ENCODE measurements around the gene RANBP3. TPM values are rescaled to one million over a fixed set of nuclear protein-coding genes. Genes with fewer than 3 reads are reported as not detected.
A peak's percentile ranks its signal among the peaks of the same experiment; 100 is the strongest.

Gene RANBP3
- total and polyA plus RNA-seq, 2 of the 8 experiments (the other 6 are each of a cell fraction or from before 2014, with no cell fraction given) = 95.4 to 122 TPM

DNA sequence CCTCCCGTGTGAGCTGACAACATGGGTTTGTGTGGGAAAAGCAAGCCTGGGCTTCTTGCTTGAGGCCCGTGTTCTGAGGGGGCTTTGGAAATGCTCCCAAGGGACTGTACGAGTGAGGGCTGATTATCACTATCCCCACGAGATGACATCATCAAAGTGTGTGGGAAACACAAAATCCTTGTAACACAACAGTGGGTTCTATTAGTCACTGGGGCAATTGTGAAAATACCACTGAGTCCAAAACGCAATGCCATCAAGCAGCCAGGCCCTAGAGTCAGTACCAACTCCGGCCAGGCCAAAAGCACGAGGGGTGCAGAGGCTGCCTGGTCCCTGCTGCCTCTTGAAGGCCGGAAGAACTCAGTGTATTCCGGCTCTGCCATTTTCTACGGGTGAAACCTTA is 34.3 kb downstream of the RANBP3 start:
- WGBS, 2 experiments (ENCODE audit: extremely low coverage in 1 of 2, insufficient coverage in 1 of 2, insufficient read length in 1 of 2, insufficient replicate concordance in 2 of 2, low coverage in 1 of 2, low lambda C conversion rate in 2 of 2, missing lambda C conversion rate in 1 of 2) = 85% methylated on average over 10 of the region's 10 CpGs; no CpG with 5 or more reads in 1 of the 2 experiments
- no peaks in the 10 kb centered on the region for H3K27me3 ChIP-seq (replicated peaks in 1 of 4; ENCODE audit: control insufficient read depth in 3 of 4, extremely low read depth in 1 of 4, insufficient read depth in 3 of 4, low read length in 3 of 4)
- no peak overlapping the region for H2BK20ac ChIP-seq (ENCODE audit: low read length)
- H4K8ac ChIP-seq (ENCODE audit: extremely low read depth, insufficient read depth, low read length) = no peak overlapping the region
- 0 out of 7 replicates have a peak overlapping the region, but pooled peaks of 1 of the 4 experiments have one; percentile 11 for H3K9ac ChIP-seq (replicated peaks in 1 of 4; ENCODE audit: extremely low read depth in 1 of 4, low read depth in 3 of 4, low read length in 3 of 4)
- no peak for DNase-seq (ENCODE audit: low read depth in 1 of 2, low spot score in 2 of 2)
- no peak overlapping the region for H3K4me2 ChIP-seq (ENCODE audit: insufficient read depth in 1 of 2, low read depth in 2 of 2, low read length in 2 of 2)
- no peak overlapping the region for H3K4ac ChIP-seq (replicated peaks; ENCODE audit: insufficient read length, low read depth, low read length)
- no peak overlapping the region for H3K23ac ChIP-seq (ENCODE audit: insufficient read length)
- H3K79me2 ChIP-seq (ENCODE audit: control insufficient read depth in 1 of 2, insufficient read depth in 2 of 2, low read length in 2 of 2) = peaks cover 0 to 61% of the 10 kb centered on the region in 2 experiments; a peak in 3 of 4 replicates
- peaks cover 30 to 35% of the 10 kb centered on the region in 2 experiments for H4K20me1 ChIP-seq (replicated peaks in 1 of 2; ENCODE audit: control insufficient read depth in 1 of 2, insufficient read depth in 2 of 2, low read length in 2 of 2)
- 0 out of 2 replicates have a peak overlapping the region, but pooled peaks have one; percentile 24 for H2BK5ac ChIP-seq (ENCODE audit: low read depth, low read length)
- H3K4me1 ChIP-seq (replicated peaks in 1 of 4; ENCODE audit: control insufficient read depth in 3 of 4, insufficient read depth in 4 of 4, low read length in 3 of 4) = peaks cover 0 to 1% (median 0%) of the 10 kb centered on the region in 4 experiments; a peak in 4 of 7 replicates
- no peaks in the 10 kb centered on the region for H3K9me3 ChIP-seq (ENCODE audit: insufficient read depth in 2 of 2, low read depth in 1 of 2, low read length in 1 of 2)
- no peak for FAIRE-seq
- H2AK5ac ChIP-seq (ENCODE audit: low read depth, low read length) = no peak overlapping the region
- H3K4me3 ChIP-seq (ENCODE audit: extremely low read depth in 1 of 4, insufficient read depth in 2 of 4, low read depth in 3 of 4, low read length in 4 of 4) = no peak overlapping the region
- peaks cover 0 to 21% (median 9%) of the 10 kb centered on the region in 4 experiments; a peak in 5 of 8 replicates for H3K36me3 ChIP-seq (ENCODE audit: control insufficient read depth in 2 of 4, insufficient read depth in 4 of 4, low read length in 3 of 4)
- peaks cover 21% of the 10 kb centered on the region for H3K79me1 ChIP-seq (ENCODE audit: low read depth, low read length)
- H3K14ac ChIP-seq (ENCODE audit: insufficient read length) = no peak overlapping the region
- no peak overlapping the region for H2BK12ac ChIP-seq (ENCODE audit: low read depth, low read length)
- H2AFZ ChIP-seq (ENCODE audit: low read length) = no peak overlapping the region
- no peak overlapping the region for H2BK120ac ChIP-seq (replicated peaks; ENCODE audit: low read depth, low read length)
- CTCF ChIA-PET (ENCODE audit: partially characterized antibody) = interaction anchor here (0.6 to 2.5 kb wide), 9 partner anchors 8 to 1322 kb away, joined by 3 to 10 read pairs (median 3); no protein-coding TSS in a partner anchor
- no peak overlapping the region for H3K18ac ChIP-seq (ENCODE audit: extremely low read depth, low read length)
- H4K91ac ChIP-seq (replicated peaks; ENCODE audit: insufficient read length, low read length) = no peak overlapping the region
- H3K23me2 ChIP-seq (ENCODE audit: low read depth, low read length) = no peaks in the 10 kb centered on the region
- H2BK15ac ChIP-seq (ENCODE audit: low read length) = no peak overlapping the region
- H3K56ac ChIP-seq (replicated peaks; ENCODE audit: insufficient read length, low read depth, low read length) = no peak overlapping the region
- H3K27ac ChIP-seq (ENCODE audit: low read depth, low read length) = no peak overlapping the region
- POLR2A ChIA-PET (ENCODE audit: partially characterized antibody) = interaction anchor here (0.6 to 1.9 kb wide), 3 partner anchors 8 to 115 kb away, joined by 3 to 4 read pairs (median 4); no protein-coding TSS in a partner anchor
- no peak overlapping the region for H4K5ac ChIP-seq (ENCODE audit: insufficient read length, low read depth, low read length)
- no peak for TF ChIP-seq FOSL1 (IDR thresholded peaks at IDR 0.05; ENCODE audit: insufficient read depth, low read depth, low read length)
- no peak for TF ChIP-seq SIX5 (IDR thresholded peaks at IDR 0.05; ENCODE audit: low read depth, low read length)
- no peak for TF ChIP-seq CTBP2 (IDR thresholded peaks at IDR 0.05; ENCODE audit: borderline replicate concordance, insufficient read depth, insufficient read length, low read length)
- TF ChIP-seq HDAC2 (IDR thresholded peaks at IDR 0.05; ENCODE audit: borderline replicate concordance in 1 of 2, low read depth in 2 of 2, low read length in 2 of 2) = no peak
- no peak for TF ChIP-seq SIN3A (conservative IDR thresholded peaks at IDR 0.05 in 1 of 2, IDR thresholded peaks at IDR 0.05 in 1 of 2; ENCODE audit: low read depth in 1 of 2, low read length in 2 of 2)
- TF ChIP-seq SUZ12 (IDR thresholded peaks at IDR 0.05; ENCODE audit: low read length) = no peak
- TF ChIP-seq CHD1 (IDR thresholded peaks at IDR 0.05; ENCODE audit: low read depth, low read length) = no peak
- TF ChIP-seq, protein P1, sequence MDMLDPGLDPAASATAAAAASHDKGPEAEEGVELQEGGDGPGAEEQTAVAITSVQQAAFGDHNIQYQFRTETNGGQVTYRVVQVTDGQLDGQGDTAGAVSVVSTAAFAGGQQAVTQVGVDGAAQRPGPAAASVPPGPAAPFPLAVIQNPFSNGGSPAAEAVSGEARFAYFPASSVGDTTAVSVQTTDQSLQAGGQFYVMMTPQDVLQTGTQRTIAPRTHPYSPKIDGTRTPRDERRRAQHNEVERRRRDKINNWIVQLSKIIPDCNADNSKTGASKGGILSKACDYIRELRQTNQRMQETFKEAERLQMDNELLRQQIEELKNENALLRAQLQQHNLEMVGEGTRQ (IDR thresholded peaks at IDR 0.05; ENCODE audit: low read length) = no peak
- TF ChIP-seq SP2 (IDR thresholded peaks at IDR 0.05; ENCODE audit: low read length) = no peak
- no peak for TF ChIP-seq TCF12 (IDR thresholded peaks at IDR 0.05; ENCODE audit: low read depth, low read length)

Measured in H1 (cell line).